GM12875 (cell line): ENCODE measurements around the gene UPK3A.

Experiments
- H3K4me3 ChIP-seq: one replicate; pipeline ENCODE4 v1.5.1; 2011; ENCODE audit warnings: low read depth, low read length, control low read depth
- TF ChIP-seq, protein P1 (sequence below): IDR thresholded peaks from 2 replicates; pipeline ENCODE4 v1.5.1; 2011; ENCODE audit warnings: low read depth, mild to moderate bottlenecking, control low read depth, inconsistent platforms, low read length, moderate library complexity, borderline replicate concordance; ENCODE audit not compliant: insufficient read depth

Gene UPK3A

DNA sequence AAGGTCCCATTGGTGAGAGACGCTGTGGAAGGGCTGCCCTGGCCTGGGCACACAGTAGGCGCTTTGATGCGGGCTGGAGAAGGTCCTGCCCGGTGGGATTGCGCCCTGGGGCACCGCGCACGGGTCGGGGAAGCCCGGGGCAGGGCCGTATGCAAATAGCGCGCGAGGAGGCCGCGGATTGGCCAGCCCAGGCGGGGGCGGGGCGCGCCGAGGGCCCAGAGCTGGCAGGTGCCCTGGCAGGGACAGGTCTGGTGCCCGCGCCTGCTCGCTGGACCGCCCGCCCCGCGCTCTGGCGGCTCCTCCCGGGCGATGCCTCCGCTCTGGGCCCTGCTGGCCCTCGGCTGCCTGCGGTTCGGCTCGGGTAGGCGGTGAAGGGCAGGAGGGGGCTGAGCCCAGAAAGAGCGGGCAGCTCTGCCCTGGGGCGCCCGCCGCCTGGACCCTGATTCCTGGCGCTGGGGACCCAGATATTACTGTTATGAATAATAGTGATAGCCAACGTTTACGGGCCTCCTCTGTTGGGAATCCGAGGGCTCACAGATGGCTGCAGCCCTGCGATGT is at the start of gene UPK3A:
Gene UPK3A, plus strand, starts transcription at position 245 of the 558 bp plus-strand sequence. Its CDS starts 65 bp downstream, at position 310.
- TF ChIP-seq, protein P1, sequence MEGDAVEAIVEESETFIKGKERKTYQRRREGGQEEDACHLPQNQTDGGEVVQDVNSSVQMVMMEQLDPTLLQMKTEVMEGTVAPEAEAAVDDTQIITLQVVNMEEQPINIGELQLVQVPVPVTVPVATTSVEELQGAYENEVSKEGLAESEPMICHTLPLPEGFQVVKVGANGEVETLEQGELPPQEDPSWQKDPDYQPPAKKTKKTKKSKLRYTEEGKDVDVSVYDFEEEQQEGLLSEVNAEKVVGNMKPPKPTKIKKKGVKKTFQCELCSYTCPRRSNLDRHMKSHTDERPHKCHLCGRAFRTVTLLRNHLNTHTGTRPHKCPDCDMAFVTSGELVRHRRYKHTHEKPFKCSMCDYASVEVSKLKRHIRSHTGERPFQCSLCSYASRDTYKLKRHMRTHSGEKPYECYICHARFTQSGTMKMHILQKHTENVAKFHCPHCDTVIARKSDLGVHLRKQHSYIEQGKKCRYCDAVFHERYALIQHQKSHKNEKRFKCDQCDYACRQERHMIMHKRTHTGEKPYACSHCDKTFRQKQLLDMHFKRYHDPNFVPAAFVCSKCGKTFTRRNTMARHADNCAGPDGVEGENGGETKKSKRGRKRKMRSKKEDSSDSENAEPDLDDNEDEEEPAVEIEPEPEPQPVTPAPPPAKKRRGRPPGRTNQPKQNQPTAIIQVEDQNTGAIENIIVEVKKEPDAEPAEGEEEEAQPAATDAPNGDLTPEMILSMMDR: no peak
- no peak within 1 kb of the TSS for H3K4me3 ChIP-seq

DNA sequence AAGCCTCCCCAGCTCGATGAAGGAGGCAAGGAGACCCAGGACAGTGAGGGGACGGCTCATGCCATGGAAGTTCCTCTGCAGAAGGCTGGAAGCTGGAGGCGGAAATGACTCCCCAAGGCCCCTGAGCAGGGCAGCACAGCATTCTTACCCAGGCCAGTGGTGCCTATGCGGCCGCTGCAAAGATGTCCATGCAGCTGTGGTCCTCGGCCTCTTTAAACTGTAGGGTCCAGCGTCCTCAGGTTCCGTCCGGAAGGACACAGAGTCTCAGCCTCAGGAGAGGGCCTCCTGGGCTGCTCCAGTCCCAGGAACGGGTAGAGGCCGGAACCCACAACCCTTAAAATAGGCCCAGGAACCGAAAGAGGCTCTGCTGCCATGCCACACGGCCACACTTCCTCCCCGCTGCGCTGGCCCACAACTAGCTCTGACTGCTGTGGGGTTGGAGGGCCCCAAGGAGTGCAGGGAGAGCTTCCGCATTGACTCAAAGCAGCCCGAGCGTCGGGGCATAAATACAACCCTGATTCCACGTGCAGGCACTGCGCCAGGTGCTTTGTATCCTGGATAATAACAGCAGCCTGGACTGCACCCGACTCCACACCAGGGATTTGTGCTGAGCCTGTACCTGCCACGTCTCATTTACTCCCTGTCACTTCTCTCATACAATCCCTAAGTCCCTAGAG is 49.5 kb upstream of the UPK3A start:
- TF ChIP-seq, protein P1: no peak
- H3K4me3 ChIP-seq: peak overlapping the region; percentile 47

DNA sequence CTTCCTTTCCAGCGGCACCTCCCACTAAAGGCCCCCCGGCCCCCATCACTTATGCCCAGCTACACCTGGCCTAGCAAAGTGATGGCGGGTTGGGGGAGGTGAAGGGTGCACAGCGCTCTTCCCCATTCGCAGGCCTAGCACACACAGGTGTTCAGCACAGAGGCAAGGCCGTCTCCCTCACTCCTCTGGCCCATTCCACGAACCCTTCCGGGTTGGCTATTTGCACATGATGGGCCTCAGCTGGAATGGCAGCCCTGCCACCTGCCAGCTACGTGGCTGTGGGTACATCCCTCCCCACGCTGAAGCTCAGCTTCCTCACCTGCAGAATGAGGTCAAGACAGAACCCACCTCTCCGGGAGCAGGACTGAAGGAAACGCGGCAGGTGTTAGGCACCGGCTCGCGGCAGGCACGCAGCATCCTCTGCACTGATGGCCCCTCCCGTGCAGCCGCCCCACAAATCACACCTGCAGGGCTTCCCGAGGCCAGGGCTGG is 48.9 kb upstream of the UPK3A start:
- TF ChIP-seq, protein P1: no peak
- peak overlapping the region; percentile 44 for H3K4me3 ChIP-seq

DNA sequence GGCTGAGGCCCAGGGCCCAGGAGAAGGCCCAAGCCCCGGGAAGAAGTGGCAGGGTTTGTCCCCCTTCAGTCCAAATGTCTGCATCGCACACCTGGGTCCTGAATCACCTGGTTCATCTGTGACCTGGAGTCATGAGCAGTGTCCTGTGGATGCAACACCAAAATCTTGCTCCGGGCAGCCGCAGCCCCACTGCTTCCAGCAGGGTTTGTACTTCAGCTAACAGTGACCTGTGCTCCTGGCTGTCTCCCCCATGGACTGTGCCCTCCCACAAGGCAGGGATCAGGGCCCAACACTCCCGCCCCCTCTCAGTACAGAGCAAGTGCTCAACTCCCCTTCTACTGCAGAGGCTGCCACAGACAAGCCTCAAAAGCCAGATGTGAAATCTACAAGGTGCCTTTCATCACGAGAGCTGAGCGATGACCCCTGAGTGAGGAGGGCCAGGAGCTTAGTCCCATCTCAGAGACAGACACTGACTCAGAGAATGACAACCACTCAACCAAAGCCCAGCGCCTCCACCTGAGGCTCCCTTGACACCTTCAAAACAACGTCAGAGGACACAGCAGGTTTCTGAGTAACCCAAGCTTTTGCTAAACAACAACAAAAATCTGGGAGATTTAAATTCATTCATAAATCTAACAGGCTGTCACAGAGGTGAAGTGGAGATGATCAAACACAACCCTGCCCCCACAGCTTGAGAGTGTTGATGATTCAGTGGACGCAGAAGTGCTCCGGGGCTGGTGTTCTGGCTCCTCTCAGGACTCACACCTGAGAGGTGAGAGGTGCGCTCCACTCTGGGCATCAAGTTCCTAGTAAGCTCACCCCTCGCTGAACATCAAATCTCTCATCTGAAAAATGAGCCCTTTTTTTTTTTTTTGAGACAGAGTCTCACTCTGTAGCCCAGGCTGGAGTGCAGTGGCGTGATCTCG is 47.4 kb upstream of the UPK3A start:
- peak overlapping the region; percentile 1 for H3K4me3 ChIP-seq

DNA sequence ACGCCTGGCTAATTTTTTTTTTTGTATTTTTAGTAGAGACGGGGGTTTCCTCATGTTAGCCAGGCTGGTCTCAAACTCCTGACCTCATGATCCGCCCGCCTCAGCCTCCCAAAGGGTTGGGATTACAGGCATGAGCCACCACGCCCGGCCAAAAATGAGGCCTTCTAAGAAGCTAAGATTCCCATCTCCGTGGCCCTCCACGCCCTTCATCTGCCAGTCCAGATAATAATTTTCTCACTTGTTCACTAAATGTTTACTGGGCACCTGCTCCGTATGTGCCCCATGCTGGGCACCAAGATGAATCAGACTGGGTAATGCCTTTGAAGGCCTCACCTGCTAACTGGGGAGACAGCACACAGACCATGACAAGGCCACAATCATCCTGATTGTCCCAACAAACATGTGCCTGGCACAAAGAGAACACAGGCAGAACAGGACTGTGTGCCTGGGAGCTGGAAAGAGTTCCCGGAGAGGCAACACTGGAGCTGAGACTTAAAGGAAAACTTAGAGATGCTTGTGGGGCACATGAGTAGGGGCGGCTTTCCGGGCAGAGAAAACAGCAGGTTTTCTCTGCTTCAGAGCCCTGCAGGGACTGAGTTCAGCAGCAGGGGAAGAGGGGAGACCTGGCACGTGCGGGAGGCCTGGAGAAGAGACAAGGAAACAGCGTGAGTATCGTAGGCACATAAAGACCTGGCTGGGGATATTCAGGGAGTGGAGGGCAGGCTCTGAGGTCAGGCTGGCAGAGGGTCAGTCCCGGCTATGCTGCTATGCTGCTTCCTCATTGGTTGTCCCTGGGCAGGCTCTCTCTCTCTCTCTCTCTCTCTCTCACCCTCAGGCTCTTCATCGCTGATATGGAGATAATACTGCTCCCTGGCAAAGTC is 46.4 kb upstream of the UPK3A start:
- H3K4me3 ChIP-seq: no peak overlapping the region
- TF ChIP-seq, protein P1: no peak

More for the DNA sequence above, 47.4 kb upstream of the UPK3A start:
- TF ChIP-seq, protein P1: no peak

DNA sequence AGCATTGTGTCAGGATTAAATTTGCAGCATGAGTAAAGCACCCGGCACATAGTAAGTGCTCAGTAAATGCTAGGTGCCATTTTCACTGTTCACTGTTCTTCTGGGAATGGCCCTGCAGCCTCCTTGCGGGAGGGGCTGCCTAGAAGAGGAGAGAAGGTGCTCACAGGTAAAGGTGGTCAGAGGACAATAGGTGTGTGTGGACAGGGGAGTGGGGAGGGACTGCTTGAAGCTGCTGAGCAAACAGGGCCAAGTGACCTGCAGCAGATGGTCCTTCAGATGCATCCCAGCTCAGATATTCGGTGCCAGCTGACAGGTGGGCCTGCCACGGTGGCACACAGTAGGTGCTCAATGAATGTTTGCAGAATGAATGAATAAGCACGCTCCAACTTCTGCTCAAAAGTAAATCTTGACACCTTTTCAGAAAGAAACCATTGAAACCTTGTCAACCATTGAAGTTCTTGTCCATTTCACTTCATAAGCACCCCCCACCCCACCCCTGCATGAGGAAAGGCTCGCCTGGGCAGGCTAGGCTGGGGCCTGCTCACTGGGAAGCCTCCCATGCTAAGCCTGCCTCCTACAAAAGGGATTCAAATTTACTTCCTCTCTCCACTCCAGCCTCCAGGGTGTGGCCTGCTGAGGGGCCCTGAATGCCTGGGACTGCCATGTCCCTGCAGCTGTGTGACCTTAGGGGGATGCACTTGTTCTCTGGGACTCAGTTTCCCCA is 45.6 kb upstream of the UPK3A start:
- peak overlapping the region; percentile 91 for H3K4me3 ChIP-seq
- TF ChIP-seq, protein P1: no peak
